Esophagus muscularis mucosa (tissue), 4 donors: ENCODE measurements around the gene PTPN12. TPM values are rescaled to one million over a fixed set of nuclear protein-coding genes. Genes with fewer than 3 reads are reported as not detected.

Experiments
- DNase-seq: peaks from one replicate; pipeline ENCODE4 v3.0.0-alpha.2; 2017; ENCODE audit errors: extremely low spot score
- H3K27ac ChIP-seq, 4 donors: fragments of 200-600 bp; sonication (generic); replicated peaks in 1 of 4; 1 replicate in 3 of 4; 2 replicates in 1 of 4; pipeline ENCODE4 v1.5.1; 2016 to 2019; ENCODE audit warnings: mild to moderate bottlenecking in 1 of 4
- H3K27me3 ChIP-seq, 4 donors: fragments of 200-600 bp; sonication (generic); one replicate each; pipeline versions ENCODE4 v1.5.1 to v1.6.0; 2016 to 2019
- H3K36me3 ChIP-seq, 4 donors: fragments of 200-600 bp; sonication (generic); one replicate each; pipeline ENCODE4 v1.5.1; 2016 to 2019
- H3K4me1 ChIP-seq, 4 donors: fragments of 200-600 bp; sonication (generic); one replicate each; pipeline ENCODE4 v1.5.1; 2016 to 2019
- H3K4me3 ChIP-seq, 4 donors: fragments of 200-600 bp; sonication (generic); 1 replicate in 2 of 4; 2 replicates in 2 of 4; pipeline ENCODE4 v1.5.1; 2016 to 2019; ENCODE audit warnings: mild to moderate bottlenecking in 4 of 4, moderate library complexity in 1 of 4
- H3K9me3 ChIP-seq, 4 donors: fragments of 200-600 bp; sonication (generic); 1 replicate in 3 of 4; 2 replicates in 1 of 4; pipeline ENCODE4 v1.5.1; 2016 to 2019
- EP300 ChIP-seq: sonication (generic); formaldehyde crosslinking; IDR thresholded peaks from one replicate; pipeline ENCODE4 v1.6.1; 2017; ENCODE audit warnings: antibody characterized with exemption
- POLR2A ChIP-seq: fragments of 450-650 bp; IDR thresholded peaks from one replicate; pipeline ENCODE4 v1.6.1; 2017; ENCODE audit warnings: antibody characterized with exemption, moderate library complexity, mild to moderate bottlenecking, low read depth
- POLR2AphosphoS5 ChIP-seq, 2 donors: sonication (generic); formaldehyde crosslinking; IDR thresholded peaks; one replicate each; pipeline ENCODE4 v1.6.1; 2017; ENCODE audit warnings: antibody characterized with exemption in 2 of 2
- WGBS: methylation state at CpG from one replicate; pipeline ENCODE4 v1.1.5; 2018; 5-methylcytosine and 5-hydroxymethylcytosine counted together
- intact Hi-C: fragments of 100-400 bp; cut with DNase I; formaldehyde crosslinking; loops from one replicate; pipeline ENCODE4 v1.15.1; 2023
- total RNA-seq, 4 donors: library from RNA; depleted of rRNA; stranded (reverse); fragments of >200 nt; gene quantifications; one replicate each; pipeline versions ENCODE4 v1.1.0 to v1.2.1, GENCODE V29; 2016
- TF ChIP-seq, protein P1 (sequence below), 3 experiments: fragments of 200-600 bp in 2 of 3; fragments of 450-650 bp in 1 of 3; sonication (generic) in 2 of 3; IDR thresholded peaks; one replicate each; pipeline ENCODE4 v1.5.1; 2017 to 2019; ENCODE audit warnings: antibody characterized with exemption in 3 of 3, mild to moderate bottlenecking in 2 of 3, moderate library complexity in 1 of 3

The PTPN12 gene
- total RNA-seq, 4 donors from 2014 or later, result 89.1 to 126 (median 98.4) TPM

DNA sequence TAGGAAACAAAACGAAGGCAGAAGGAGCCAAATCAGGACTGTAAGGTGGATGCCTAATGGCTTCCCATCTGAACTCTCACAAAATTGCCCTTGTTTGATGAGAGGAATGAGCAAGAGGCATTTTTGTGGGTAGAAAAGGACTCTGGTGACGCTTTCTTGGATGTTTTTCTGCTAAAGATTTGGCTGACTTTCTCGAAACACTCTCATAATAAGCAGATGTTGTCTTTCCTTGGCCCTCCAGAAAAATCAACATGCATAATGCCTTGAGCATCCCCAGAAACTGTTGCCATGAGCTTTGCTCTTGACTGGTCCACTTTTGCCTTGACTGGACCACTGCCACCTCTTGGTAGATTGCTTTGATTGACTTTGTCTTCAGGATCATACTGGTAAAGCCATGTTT, 13.5 kb downstream of the PTPN12 start:
- no peaks in the 10 kb centered on the region for H3K36me3 ChIP-seq
- H3K4me1 ChIP-seq, result peaks cover 48 to 63% (median 54%) of the 10 kb centered on the region in 4 donors

DNA sequence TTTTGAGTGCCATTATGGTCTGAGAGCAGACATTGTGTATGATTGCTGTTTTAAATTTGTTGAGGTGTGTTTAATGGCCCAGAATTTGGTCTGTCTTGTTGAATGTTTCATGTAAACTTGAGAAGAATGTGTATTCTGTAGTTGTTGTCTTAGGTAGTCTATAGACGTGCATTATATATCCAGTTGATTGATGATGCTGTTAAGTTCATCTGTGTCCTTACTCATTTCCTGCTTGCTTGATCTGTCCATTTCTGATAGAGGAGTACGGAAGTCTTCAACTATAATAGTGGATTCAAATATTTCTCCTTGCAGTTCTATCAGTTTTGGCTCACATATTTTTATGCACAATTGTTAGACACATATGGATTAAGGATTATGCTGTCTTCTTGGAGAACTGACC, 16.0 kb downstream of the PTPN12 start:
- intact Hi-C loops, result no loop called here
- H3K27me3 ChIP-seq, result no peaks in the 10 kb centered on the region
- no peak overlapping the region for H3K4me3 ChIP-seq
- no peak for TF ChIP-seq POLR2AphosphoS5 (IDR thresholded peaks at IDR 0.05)
- TF ChIP-seq EP300, result no peak
- TF ChIP-seq, protein P1, sequence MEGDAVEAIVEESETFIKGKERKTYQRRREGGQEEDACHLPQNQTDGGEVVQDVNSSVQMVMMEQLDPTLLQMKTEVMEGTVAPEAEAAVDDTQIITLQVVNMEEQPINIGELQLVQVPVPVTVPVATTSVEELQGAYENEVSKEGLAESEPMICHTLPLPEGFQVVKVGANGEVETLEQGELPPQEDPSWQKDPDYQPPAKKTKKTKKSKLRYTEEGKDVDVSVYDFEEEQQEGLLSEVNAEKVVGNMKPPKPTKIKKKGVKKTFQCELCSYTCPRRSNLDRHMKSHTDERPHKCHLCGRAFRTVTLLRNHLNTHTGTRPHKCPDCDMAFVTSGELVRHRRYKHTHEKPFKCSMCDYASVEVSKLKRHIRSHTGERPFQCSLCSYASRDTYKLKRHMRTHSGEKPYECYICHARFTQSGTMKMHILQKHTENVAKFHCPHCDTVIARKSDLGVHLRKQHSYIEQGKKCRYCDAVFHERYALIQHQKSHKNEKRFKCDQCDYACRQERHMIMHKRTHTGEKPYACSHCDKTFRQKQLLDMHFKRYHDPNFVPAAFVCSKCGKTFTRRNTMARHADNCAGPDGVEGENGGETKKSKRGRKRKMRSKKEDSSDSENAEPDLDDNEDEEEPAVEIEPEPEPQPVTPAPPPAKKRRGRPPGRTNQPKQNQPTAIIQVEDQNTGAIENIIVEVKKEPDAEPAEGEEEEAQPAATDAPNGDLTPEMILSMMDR (IDR thresholded peaks at IDR 0.05), result no peak
- no peak for TF ChIP-seq POLR2A
- 84% methylated on average over 2 of the region's 2 CpGs for WGBS
- no peaks in the 10 kb centered on the region for H3K9me3 ChIP-seq
- no peak overlapping the region for H3K27ac ChIP-seq
- DNase-seq, result no peak
- peaks cover 0 to 11% (median 5%) of the 10 kb centered on the region in 4 donors for H3K36me3 ChIP-seq
- peaks cover 31 to 54% (median 47%) of the 10 kb centered on the region in 4 donors for H3K4me1 ChIP-seq

More for the DNA sequence above, 13.5 kb downstream of the PTPN12 start:
- Histone ChIP-seq H3K27me3 (no peaks in the 10 kb centered on the region), H3K27ac (no peak overlapping the region), H3K4me3 (no peak overlapping the region), H3K9me3 (no peaks in the 10 kb centered on the region)
- TF ChIP-seq, protein P1 (IDR thresholded peaks at IDR 0.05), result no peak
- TF ChIP-seq POLR2AphosphoS5 (IDR thresholded peaks at IDR 0.05), result no peak
- no peak for TF ChIP-seq EP300
- 82% methylated on average over 3 of the region's 3 CpGs for WGBS
- no peak for DNase-seq
- intact Hi-C loops, result no loop called here

DNA sequence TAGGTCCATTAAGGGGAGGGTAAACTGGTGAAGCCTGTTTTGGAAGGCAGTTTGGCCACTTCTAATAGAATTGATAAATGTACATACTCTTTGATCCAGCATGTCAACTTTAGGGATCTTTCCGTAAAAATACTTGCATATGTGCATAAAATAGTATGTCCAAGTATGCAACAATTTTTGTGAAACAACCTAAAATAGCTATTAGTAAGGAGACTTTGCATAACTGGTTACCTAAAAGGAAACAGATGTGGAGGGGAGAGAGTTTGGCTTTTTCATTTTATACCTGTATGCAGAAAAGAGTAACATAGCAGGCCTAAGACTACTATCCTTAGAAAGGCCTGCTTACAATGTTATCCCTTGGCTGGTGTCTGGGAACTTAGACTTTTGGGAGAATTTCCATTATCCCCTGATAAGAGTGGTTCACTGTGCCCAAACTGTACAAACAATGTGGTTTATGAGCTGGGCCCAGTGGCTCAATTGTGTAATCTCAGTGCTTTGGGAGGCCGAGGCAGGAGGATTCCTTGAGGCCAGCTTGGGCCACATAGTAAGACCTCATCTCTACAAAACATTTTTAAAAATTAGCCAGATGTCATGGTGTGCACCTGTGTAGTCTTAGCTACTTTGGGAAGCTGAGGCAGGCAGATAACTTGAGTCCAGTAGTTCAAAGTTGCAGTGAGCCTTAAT, 21.3 kb downstream of the PTPN12 start:
- intact Hi-C loops, result no loop called here
- no peak overlapping the region for H3K4me3 ChIP-seq
- 87% methylated on average over 2 of the region's 2 CpGs for WGBS
- H3K27ac ChIP-seq, result no peak overlapping the region
- no peaks in the 10 kb centered on the region for H3K27me3 ChIP-seq
- DNase-seq, result no peak
- H3K4me1 ChIP-seq, result peaks cover 6 to 58% (median 43%) of the 10 kb centered on the region in 4 donors
- H3K36me3 ChIP-seq, result peaks cover 0 to 11% (median 5%) of the 10 kb centered on the region in 4 donors
- H3K9me3 ChIP-seq, result no peaks in the 10 kb centered on the region
- TF ChIP-seq EP300, result no peak
- no peak for TF ChIP-seq POLR2AphosphoS5 (IDR thresholded peaks at IDR 0.05)
- TF ChIP-seq, protein P1 (IDR thresholded peaks at IDR 0.05), result no peak

DNA sequence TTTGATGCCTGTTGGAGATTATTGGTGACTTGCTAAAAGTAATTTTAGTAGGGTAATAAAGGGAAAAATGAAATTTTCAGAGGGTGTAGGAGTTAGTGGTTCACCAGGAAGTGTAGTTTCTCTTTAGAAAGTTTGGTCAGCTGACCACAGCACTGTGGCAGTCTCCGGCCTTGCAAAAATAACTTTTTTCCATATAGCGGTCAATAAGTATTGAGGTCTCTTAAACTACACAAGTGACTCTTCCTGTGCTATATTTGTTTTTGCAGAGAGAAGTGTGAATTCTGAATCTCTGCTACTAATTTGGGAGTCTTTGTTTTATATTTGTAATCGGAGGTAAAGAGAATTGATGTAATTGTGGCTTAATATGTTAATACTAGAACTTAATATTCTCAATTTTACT, 24.3 kb downstream of the PTPN12 start:
- no peak for TF ChIP-seq POLR2AphosphoS5 (IDR thresholded peaks at IDR 0.05)
- TF ChIP-seq POLR2A, result no peak
- TF ChIP-seq, protein P1 (IDR thresholded peaks at IDR 0.05), result no peak
- no peak for TF ChIP-seq EP300
- no peak overlapping the region for H3K4me3 ChIP-seq
- H3K27ac ChIP-seq, result no peak overlapping the region
- H3K27me3 ChIP-seq, result no peaks in the 10 kb centered on the region
- no peaks in the 10 kb centered on the region for H3K9me3 ChIP-seq
- intact Hi-C loops, result no loop called here
- WGBS, result 56% methylated on average over 3 of the region's 3 CpGs
- DNase-seq, result no peak
- H3K36me3 ChIP-seq, result peaks cover 0 to 9% (median 4%) of the 10 kb centered on the region in 4 donors
- peaks cover 12 to 65% (median 53%) of the 10 kb centered on the region in 4 donors for H3K4me1 ChIP-seq

DNA sequence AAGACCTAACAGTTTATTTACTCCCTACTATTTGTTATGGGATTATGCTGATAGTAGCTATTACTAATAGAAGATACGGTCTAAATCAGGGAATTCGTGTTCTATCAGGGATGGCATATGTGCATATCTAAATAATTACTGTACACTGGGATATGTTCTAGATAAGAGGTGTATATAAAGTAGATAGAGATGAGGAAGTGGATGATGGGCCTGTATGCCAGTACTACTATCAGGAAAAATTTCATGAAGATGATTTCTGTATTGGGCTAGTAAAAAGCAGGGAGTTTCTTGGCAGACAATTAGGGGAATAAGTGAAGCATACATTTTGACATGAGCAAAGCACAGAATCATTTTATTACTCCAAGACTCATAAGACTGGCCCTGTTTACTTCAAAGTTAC, 26.2 kb downstream of the PTPN12 start:
- no peaks in the 10 kb centered on the region for H3K9me3 ChIP-seq
- DNase-seq, result no peak
- no peaks in the 10 kb centered on the region for H3K36me3 ChIP-seq
- TF ChIP-seq POLR2AphosphoS5 (IDR thresholded peaks at IDR 0.05) (no peak), EP300 (no peak), POLR2A (no peak)
- TF ChIP-seq, protein P1 (IDR thresholded peaks at IDR 0.05), result no peak
- H3K4me1 ChIP-seq, result peaks cover 19 to 71% (median 58%) of the 10 kb centered on the region in 4 donors
- no peak overlapping the region for H3K27ac ChIP-seq
- no peak overlapping the region for H3K4me3 ChIP-seq
- WGBS, result 71% methylated on average over 2 of the region's 2 CpGs
- intact Hi-C loops, result no loop called here
- H3K27me3 ChIP-seq, result no peaks in the 10 kb centered on the region
